Right lobe of liver (tissue), 4 donors: ENCODE data around the gene PKD2L1.

Experiments used
- POLR2A ChIP-seq: fragments of 450-650 bp; IDR thresholded peaks from one replicate; pipeline ENCODE4 v1.6.1; 2017; ENCODE audit warnings: antibody characterized with exemption, mild to moderate bottlenecking
- TF ChIP-seq, protein P1 (sequence below), 4 donors: fragments of 200-600 bp in 3 of 4; fragments of 450-650 bp in 1 of 4; IDR thresholded peaks; one replicate each; pipeline versions ENCODE4 v1.5.1 to v1.8.0; 2016 to 2022; ENCODE audit warnings: antibody characterized with exemption in 4 of 4, mild to moderate bottlenecking in 2 of 4
- donor health status: DM: no; HTN: no; CAD: no.
- donor health status: DM: no; HTN: no; CAD: no.
- donor health status: DM: no; HTN: yes; CAD: no.

DNA sequence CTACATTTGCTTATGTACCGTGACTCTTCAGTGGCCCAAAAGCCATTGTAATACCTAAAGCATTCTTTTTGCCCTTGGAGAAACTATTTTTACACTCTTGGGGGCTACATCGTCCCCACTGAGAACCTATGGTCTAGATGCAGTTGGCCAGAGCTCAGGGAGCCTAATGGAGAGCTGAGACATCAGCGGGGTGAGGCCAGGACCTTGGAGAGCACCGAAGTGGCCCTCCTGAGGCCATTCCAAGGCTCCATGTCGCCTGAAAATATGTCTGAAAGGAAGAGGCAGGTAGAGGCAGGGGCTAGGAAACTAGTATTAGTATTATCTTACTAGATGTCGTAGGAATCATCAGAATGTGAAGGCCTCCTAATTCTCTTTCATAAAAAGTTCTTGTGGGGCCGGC is 4.9 kb downstream of the PKD2L1 start:
- TF ChIP-seq, protein P1, sequence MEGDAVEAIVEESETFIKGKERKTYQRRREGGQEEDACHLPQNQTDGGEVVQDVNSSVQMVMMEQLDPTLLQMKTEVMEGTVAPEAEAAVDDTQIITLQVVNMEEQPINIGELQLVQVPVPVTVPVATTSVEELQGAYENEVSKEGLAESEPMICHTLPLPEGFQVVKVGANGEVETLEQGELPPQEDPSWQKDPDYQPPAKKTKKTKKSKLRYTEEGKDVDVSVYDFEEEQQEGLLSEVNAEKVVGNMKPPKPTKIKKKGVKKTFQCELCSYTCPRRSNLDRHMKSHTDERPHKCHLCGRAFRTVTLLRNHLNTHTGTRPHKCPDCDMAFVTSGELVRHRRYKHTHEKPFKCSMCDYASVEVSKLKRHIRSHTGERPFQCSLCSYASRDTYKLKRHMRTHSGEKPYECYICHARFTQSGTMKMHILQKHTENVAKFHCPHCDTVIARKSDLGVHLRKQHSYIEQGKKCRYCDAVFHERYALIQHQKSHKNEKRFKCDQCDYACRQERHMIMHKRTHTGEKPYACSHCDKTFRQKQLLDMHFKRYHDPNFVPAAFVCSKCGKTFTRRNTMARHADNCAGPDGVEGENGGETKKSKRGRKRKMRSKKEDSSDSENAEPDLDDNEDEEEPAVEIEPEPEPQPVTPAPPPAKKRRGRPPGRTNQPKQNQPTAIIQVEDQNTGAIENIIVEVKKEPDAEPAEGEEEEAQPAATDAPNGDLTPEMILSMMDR (IDR thresholded peaks at IDR 0.05), result no peak
- TF ChIP-seq POLR2A, result no peak
